ENCODE measurements around the gene MARK2.

MARK2 gene

GRCh38 chr11:63833048-63833447 lies 5.9 kb upstream of the MARK2 start:
- Histone ChIP-seq H3K36me3 (ENCODE audit: control insufficient read depth, insufficient read depth, low read length, severe bottlenecking) (no peaks in the 10 kb centered on the region), H3K4me1 (ENCODE audit: control insufficient read depth, insufficient read depth, low read length) (peaks cover 13% of the 10 kb centered on the region), H3K9ac (ENCODE audit: low read length) (no peak overlapping the region), H3K9me3 (ENCODE audit: control insufficient read depth, low read length) (no peaks in the 10 kb centered on the region), H3K4me3 (ENCODE audit: low read length) (no peak overlapping the region), H3K27me3 (replicated peaks; ENCODE audit: control insufficient read depth, insufficient read depth, low read length) (no peaks in the 10 kb centered on the region)
- DNase-seq (ENCODE audit: low read depth): no peak

- no peaks in the 10 kb centered on the region for H3K9me3 ChIP-seq (ENCODE audit: control insufficient read depth, low read length)
- DNase-seq (ENCODE audit: low read depth): no peak
- no peak overlapping the region for H3K4me3 ChIP-seq (ENCODE audit: low read length)
- no peaks in the 10 kb centered on the region for H3K27me3 ChIP-seq (replicated peaks; ENCODE audit: control insufficient read depth, insufficient read depth, low read length)
- H3K4me1 ChIP-seq (ENCODE audit: control insufficient read depth, insufficient read depth, low read length): peaks cover 16% of the 10 kb centered on the region
- H3K36me3 ChIP-seq (ENCODE audit: control insufficient read depth, insufficient read depth, low read length, severe bottlenecking): no peaks in the 10 kb centered on the region
- H3K9ac ChIP-seq (ENCODE audit: low read length): no peak overlapping the region
These were observed 4.3 kb upstream of the MARK2 start for GRCh38 chr11:63834535-63835157.

DNA sequence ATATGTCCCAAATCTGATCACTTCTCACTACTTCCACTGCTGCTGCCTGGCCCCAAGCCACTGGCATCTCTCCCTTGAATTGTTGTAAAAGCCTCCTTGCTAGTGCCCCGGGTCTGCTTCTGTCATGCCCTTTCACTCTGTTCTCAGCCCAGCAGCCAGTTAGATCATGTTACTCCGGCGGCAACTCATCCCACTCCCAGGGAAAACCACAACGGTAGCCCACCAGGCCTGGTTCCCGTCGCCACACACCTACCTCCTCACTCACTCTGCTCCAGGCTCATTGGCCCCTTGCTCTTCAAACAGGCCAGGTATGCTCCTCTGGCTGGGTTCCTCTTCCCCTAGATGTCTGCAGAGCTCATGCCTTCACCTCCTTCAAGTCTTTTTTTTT lies 3.8 kb upstream of the MARK2 start:
- Histone ChIP-seq H3K9ac (ENCODE audit: low read length) (peak overlapping the region; percentile 50), H3K4me1 (ENCODE audit: control insufficient read depth, insufficient read depth, low read length) (peaks cover 18% of the 10 kb centered on the region), H3K9me3 (ENCODE audit: control insufficient read depth, low read length) (no peaks in the 10 kb centered on the region)

DNA sequence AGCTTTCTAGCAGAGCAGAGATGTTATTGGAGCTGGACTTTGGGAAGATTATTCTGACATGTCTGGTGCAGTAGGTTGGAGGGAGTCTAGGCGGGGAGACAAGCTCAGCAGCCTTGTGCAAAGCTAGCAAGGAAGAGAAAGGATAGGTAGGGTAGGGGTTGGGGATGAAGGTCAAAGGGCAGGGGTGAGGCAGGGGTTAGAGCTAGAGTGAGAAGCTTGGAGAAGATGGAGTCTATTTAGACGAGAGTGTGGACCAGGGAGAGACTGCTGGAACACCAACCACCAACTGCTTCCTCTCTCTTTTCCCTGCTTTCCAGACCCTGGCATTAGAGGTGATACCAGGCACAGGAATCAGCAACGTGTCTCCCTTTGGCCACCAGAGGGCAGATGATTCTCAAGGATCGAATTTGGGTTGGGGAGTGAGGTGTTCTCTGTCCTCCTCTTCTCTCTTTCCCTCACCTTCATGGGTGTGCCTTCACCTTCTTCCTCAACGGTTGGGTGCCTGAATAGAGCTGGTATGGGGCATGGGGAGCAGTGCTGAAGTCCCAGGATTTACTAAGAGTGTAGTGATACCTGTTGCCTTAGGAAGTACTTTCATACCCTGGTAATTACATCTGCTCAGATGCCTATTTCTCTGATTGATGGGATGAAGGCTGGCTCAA lies 1.8 kb upstream of the MARK2 start:
- H3K9ac ChIP-seq (ENCODE audit: low read length): peak overlapping the region; percentile 65
- peak; percentile 94 for DNase-seq (ENCODE audit: low read depth)
- H3K4me1 ChIP-seq (ENCODE audit: control insufficient read depth, insufficient read depth, low read length): peaks cover 36% of the 10 kb centered on the region
- H3K9me3 ChIP-seq (ENCODE audit: control insufficient read depth, low read length): no peaks in the 10 kb centered on the region
- H3K4me3 ChIP-seq (ENCODE audit: low read length): no peak overlapping the region
- no peaks in the 10 kb centered on the region for H3K36me3 ChIP-seq (ENCODE audit: control insufficient read depth, insufficient read depth, low read length, severe bottlenecking)
- H3K27me3 ChIP-seq (replicated peaks; ENCODE audit: control insufficient read depth, insufficient read depth, low read length): no peaks in the 10 kb centered on the region

More for the DNA sequence above, 3.8 kb upstream of the MARK2 start:
- Histone ChIP-seq H3K27me3 (replicated peaks; ENCODE audit: control insufficient read depth, insufficient read depth, low read length) (no peaks in the 10 kb centered on the region), H3K36me3 (ENCODE audit: control insufficient read depth, insufficient read depth, low read length, severe bottlenecking) (no peaks in the 10 kb centered on the region), H3K4me3 (ENCODE audit: low read length) (no peak overlapping the region)
- no peak for DNase-seq (ENCODE audit: low read depth)

- Histone ChIP-seq H3K9ac (ENCODE audit: low read length) (peak overlapping the region; percentile 87), H3K36me3 (ENCODE audit: control insufficient read depth, insufficient read depth, low read length, severe bottlenecking) (no peaks in the 10 kb centered on the region), H3K9me3 (ENCODE audit: control insufficient read depth, low read length) (no peaks in the 10 kb centered on the region), H3K4me1 (ENCODE audit: control insufficient read depth, insufficient read depth, low read length) (peaks cover 41% of the 10 kb centered on the region), H3K27me3 (replicated peaks; ENCODE audit: control insufficient read depth, insufficient read depth, low read length) (no peaks in the 10 kb centered on the region), H3K4me3 (ENCODE audit: low read length) (no peak overlapping the region)
- DNase-seq (ENCODE audit: low read depth): no peak
These were observed 1.2 kb upstream of the MARK2 start for GRCh38 chr11:63837739-63838138.

GRCh38 chr11:63838150-63838677 lies 696 bp upstream of the MARK2 start:
- Histone ChIP-seq H3K27me3 (replicated peaks; ENCODE audit: control insufficient read depth, insufficient read depth, low read length) (no peaks in the 10 kb centered on the region), H3K9ac (ENCODE audit: low read length) (peak overlapping the region; percentile 87), H3K4me1 (ENCODE audit: control insufficient read depth, insufficient read depth, low read length) (peaks cover 45% of the 10 kb centered on the region), H3K4me3 (ENCODE audit: low read length) (peak overlapping the region; percentile 92), H3K36me3 (ENCODE audit: control insufficient read depth, insufficient read depth, low read length, severe bottlenecking) (no peaks in the 10 kb centered on the region), H3K9me3 (ENCODE audit: control insufficient read depth, low read length) (no peaks in the 10 kb centered on the region)
- DNase-seq (ENCODE audit: low read depth): no peak

- H3K4me1 ChIP-seq (ENCODE audit: control insufficient read depth, insufficient read depth, low read length): peaks cover 50% of the 10 kb centered on the region
- H3K36me3 ChIP-seq (ENCODE audit: control insufficient read depth, insufficient read depth, low read length, severe bottlenecking): peaks cover 4% of the 10 kb centered on the region
- DNase-seq (ENCODE audit: low read depth): peak; percentile 57
- no peaks in the 10 kb centered on the region for H3K27me3 ChIP-seq (replicated peaks; ENCODE audit: control insufficient read depth, insufficient read depth, low read length)
- peak overlapping the region; percentile 92 for H3K4me3 ChIP-seq (ENCODE audit: low read length)
- peak overlapping the region; percentile 94 for H3K9ac ChIP-seq (ENCODE audit: low read length)
- no peaks in the 10 kb centered on the region for H3K9me3 ChIP-seq (ENCODE audit: control insufficient read depth, low read length)
These were observed 822 bp downstream of the MARK2 start for GRCh38 chr11:63839508-63840355.

DNA sequence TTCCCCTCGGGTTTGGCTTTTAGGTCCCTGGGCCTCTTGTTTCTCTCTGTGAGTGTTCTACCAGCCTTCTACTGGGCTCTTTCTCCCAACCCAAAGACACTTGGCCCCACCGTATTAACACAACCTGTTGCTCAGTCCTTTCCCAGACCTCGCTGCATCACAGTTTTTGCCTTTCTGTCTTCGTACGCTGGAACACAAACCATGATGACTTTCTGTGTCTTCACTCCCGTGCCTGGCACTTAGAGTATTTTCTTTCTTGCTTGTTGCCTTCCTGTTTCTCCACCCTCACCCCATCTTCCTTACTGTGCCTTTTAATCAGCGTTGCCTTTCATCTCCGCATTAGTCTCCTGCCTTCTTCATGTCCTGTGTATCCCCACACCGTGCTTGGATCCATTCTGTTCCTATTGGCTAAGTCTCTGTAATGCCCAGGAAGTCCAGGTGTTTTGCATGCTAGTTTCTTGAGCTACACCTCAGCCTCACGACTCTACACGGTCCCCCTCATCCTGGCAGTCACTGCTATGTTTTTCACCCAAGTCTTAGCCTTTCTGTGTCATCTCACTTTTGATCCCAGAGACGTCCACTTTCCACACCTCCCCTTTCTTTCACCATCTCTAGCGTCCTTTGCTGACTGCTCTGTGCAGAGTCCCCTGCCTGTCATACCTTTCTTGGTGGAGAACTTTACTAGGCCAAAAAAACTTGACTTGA lies 1.6 kb downstream of the MARK2 start:
- no peaks in the 10 kb centered on the region for H3K27me3 ChIP-seq (replicated peaks; ENCODE audit: control insufficient read depth, insufficient read depth, low read length)
- H3K36me3 ChIP-seq (ENCODE audit: control insufficient read depth, insufficient read depth, low read length, severe bottlenecking): peaks cover 4% of the 10 kb centered on the region
- peaks cover 54% of the 10 kb centered on the region for H3K4me1 ChIP-seq (ENCODE audit: control insufficient read depth, insufficient read depth, low read length)
- H3K9me3 ChIP-seq (ENCODE audit: control insufficient read depth, low read length): no peaks in the 10 kb centered on the region
- peak overlapping the region; percentile 92 for H3K4me3 ChIP-seq (ENCODE audit: low read length)
- DNase-seq (ENCODE audit: low read depth): peak; percentile 24
- peak overlapping the region; percentile 94 for H3K9ac ChIP-seq (ENCODE audit: low read length)

DNA sequence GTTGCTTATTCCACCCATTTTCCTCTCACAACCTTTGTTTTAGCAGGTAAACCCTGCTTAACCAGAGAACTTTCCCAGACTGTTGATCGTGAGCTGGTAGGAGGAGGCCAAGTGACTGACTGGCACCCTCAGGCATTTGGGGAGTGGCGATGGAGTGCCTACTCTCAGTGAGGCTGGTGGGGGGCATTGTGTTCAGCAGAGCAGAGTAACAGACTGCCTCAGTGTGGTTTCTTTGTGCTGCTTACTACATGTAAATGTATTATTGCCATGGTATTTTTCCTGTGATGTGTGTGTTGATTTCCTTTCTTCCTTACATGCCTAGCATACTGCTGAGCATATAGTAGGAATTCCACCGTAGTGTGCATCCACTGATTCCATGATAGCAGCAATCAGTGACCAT lies 2.6 kb downstream of the MARK2 start:
- H3K4me3 ChIP-seq (ENCODE audit: low read length): peak overlapping the region; percentile 92
- H3K4me1 ChIP-seq (ENCODE audit: control insufficient read depth, insufficient read depth, low read length): peaks cover 56% of the 10 kb centered on the region
- peaks cover 4% of the 10 kb centered on the region for H3K36me3 ChIP-seq (ENCODE audit: control insufficient read depth, insufficient read depth, low read length, severe bottlenecking)
- H3K9me3 ChIP-seq (ENCODE audit: control insufficient read depth, low read length): no peaks in the 10 kb centered on the region
- DNase-seq (ENCODE audit: low read depth): peak; percentile 78
- H3K9ac ChIP-seq (ENCODE audit: low read length): peak overlapping the region; percentile 94
- H3K27me3 ChIP-seq (replicated peaks; ENCODE audit: control insufficient read depth, insufficient read depth, low read length): no peaks in the 10 kb centered on the region

DNA sequence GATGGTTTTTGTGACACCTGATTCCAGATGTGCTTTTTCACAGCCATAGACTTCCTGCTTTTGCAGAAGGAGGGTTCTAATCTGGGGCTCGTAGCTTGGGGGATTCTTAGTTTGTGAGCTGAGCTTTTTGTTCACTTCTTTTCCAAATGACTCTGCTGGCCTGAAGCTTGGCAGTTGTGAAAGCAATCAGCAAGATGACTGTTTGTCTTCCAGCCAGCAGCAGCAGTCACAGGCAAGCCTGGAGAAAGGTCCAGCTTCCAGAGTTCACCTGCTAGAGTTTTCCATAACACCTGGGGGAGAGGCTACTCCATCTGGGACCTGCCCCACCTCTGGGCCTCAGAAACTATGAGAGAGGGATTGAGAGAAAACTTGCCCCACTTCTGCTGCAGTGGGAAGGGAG lies 4.1 kb downstream of the MARK2 start:
- peaks cover 4% of the 10 kb centered on the region for H3K36me3 ChIP-seq (ENCODE audit: control insufficient read depth, insufficient read depth, low read length, severe bottlenecking)
- DNase-seq (ENCODE audit: low read depth): no peak
- H3K4me1 ChIP-seq (ENCODE audit: control insufficient read depth, insufficient read depth, low read length): peaks cover 50% of the 10 kb centered on the region
- peak overlapping the region; percentile 68 for H3K9ac ChIP-seq (ENCODE audit: low read length)
- H3K9me3 ChIP-seq (ENCODE audit: control insufficient read depth, low read length): no peaks in the 10 kb centered on the region
- H3K27me3 ChIP-seq (replicated peaks; ENCODE audit: control insufficient read depth, insufficient read depth, low read length): no peaks in the 10 kb centered on the region
- no peak overlapping the region for H3K4me3 ChIP-seq (ENCODE audit: low read length)

All from adipocyte (in vitro differentiated cells).